NCI-H345 treated with DMSO at 0.1 percent for 48 hours (cell line): Measurements from ENCODE around the gene OR4D2.
A peak's percentile ranks its signal among the peaks of the same experiment; 100 is the strongest.

Experiments
- DNase-seq: peaks from one replicate; lab custom pipeline; 2025; ENCODE audit not compliant: unreplicated experiment; lab: John Stamatoyannopoulos, UW

Gene OR4D2

GRCh38 chr17:58207451-58207850 lies 40.7 kb downstream of the OR4D2 start:
- DNase-seq: no peak

- DNase-seq: no peak
These were observed 41.6 kb downstream of the OR4D2 start for GRCh38 chr17:58208344-58208743.

- DNase-seq: no peak
These were observed 44.1 kb downstream of the OR4D2 start for GRCh38 chr17:58210922-58211321.

- DNase-seq: no peak
These were observed 48.9 kb downstream of the OR4D2 start for GRCh38 chr17:58215685-58216084.

GRCh38 chr17:58217766-58218165 lies 51.0 kb downstream of the OR4D2 start:
- no peak for DNase-seq

- peak; percentile 85 for DNase-seq
These were observed 52.4 kb downstream of the OR4D2 start, which contains the start of gene MKS1 for GRCh38 chr17:58219007-58219788. Gene MKS1, minus strand, starts transcription at chr17:58219255. Its CDS starts 25 bp downstream, at chr17:58219230.

GRCh38 chr17:58219789-58220183 lies 53.0 kb downstream of the OR4D2 start:
- no peak for DNase-seq
